Fibroblast of skin of right quadriceps (primary cell): ENCODE data around the gene ZNF653.
A peak's percentile ranks its signal among the peaks of the same experiment; 100 is the strongest.
"Not testable (repeated sequence)": the region's sequence is repeated elsewhere in the genome, so short reads cannot be mapped to it uniquely, and the experiment has no call there.

Experiments
- DNase-seq: peaks from one replicate; pipeline ENCODE4 v3.0.0-alpha.2; 2013

The ZNF653 gene

DNA sequence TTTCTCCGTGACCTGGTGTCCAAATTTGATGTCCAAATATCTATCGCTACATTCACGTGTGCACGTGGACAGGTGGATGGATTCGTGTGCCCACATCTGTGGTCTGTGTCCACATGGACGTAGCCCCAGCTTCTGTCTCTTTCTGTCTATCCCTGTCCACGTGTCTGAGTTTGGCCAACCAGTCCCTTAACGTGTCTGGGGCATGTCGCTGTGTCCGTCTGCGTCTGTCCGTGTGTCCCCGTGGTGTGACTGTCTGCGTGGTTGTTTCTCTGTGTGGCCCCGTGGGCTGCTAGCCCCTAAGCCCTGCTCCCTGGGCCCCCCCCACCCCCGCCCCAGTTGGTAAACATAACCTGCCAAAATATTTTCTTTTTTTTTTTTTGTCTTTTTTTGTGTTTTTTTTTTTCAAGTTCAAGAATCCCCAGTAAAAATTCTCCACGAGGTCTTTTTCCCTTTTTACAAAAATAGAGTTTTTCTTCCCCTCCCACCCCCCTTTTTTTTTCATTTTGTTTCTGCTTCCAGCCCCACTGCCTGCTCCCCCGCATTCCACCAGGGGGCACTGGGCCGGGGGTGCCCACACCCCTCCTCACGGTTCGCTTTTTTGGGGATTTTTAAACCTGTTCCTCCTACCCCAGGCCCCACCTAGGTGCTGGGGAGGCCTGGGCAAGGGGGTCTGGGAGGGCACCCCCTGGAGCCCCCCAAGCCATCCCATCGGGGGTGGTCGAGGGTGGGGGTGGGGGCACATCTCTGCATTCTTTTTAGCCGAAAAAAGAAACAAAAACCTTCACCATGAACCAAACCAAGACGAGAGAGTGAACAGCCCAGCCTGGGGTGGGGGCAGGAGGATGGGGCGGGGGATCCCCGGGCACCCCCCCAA is 51.9 kb downstream of the ZNF653 start:
- no peak for DNase-seq

DNA sequence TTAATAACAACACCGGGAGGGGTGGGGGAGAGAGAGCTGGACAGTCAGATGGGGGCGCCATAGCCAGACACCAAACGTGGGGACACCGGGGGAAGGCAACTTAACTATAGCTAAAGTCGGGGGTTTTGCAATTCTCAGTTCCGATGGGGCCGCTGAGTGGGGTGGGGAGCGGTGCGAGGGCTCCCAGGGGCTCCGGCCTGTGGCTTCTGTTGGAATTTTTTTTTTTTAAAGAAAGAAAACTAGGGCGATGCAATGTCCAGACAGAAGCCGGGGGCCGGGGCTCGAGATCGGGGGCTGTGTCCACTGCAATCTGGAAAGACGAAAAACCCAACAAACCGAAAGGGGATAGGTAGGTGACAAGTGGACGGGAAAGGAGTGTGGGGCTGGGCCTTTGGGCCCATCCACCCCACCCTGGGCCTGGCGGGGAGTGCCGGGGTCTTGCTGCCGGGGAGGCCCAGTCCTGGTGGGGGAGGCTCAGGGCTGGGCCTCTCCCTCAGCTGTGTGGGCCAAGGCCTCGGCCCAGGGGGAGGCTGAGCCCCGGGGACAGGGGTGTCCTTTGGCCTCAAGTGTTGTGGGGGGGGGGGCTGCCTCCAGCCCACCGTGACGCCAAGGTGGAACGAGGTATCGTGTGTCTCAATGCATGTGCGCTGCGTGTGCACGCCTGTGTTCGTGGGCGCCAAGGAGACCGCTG is 52.9 kb downstream of the ZNF653 start:
- DNase-seq: no peak

GRCh38 chr19:11451871-11452619 is 53.6 kb downstream of the ZNF653 start:
- DNase-seq: no peak

DNA sequence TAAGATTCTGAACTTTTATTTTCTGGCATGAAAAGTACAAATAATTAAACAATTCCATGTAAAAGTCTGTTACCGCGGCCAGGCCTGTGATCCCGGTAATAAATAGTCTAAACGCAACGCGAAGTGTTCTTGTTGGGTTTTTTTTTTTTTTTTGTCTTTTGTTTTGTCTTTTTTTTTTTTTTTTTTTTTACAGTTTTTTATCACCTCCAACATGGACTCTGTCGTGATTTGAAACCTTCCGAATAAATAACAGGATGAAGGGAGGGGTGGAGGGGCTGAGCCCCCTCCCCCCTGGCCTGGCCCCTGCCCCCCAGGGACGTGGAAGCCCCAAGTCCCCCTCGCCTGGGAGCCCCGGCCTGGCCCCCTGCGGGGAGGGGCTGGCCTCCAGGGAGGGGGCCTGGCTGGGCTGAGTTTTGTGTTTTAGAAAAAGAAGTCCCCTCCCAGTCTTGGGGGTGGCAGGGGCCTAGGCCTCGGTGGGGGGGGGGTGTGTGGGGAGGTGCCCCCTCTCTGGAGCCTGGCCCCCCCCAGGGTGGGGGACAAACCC is 54.2 kb downstream of the ZNF653 start:
- DNase-seq: no peak

DNA sequence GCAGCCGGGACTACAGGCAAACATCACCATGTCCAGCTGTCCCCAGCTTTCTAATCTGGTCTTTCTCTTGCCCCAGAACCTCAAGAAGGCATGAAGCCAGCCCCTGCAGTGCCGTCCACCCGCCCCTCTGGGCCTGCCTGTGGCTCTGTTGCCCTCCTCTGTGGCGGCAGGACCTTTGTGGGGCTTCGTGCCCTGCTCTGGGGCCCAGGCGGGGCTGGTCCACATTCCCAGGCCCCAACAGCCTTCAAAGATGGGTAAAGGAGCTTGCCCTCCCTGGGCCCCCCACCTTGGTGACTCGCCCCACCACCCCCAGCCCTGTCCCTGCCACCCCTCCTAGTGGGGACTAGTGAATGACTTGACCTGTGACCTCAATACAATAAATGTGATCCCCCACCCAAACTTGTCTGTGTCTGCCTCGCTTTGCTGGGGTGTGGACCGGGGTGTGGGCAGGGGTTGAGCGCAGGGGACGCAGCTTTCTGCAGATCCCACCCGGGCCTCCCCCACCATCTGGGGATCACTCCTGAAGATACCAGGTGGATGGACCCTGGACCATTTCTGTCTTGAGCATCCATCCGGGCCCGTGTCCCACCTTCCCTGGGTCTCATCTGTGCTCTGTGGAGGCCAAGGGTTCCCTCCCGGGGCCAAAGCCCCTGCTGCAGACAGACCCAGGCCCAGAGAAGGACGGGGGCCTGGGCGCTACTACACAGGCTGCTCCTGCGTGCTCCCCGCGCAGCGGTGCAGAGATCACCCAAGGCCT is 54.9 kb downstream of the ZNF653 start:
- DNase-seq: no peak

- DNase-seq: no peak
These were observed 56.6 kb downstream of the ZNF653 start for GRCh38 chr19:11448923-11449554.

GRCh38 chr19:11448410-11448809 is 57.2 kb downstream of the ZNF653 start:
- no peak for DNase-seq

- no peak for DNase-seq
These were observed 58.0 kb downstream of the ZNF653 start for GRCh38 chr19:11447347-11448262.

- peak; percentile 24 for DNase-seq
These were observed 58.9 kb downstream of the ZNF653 start for GRCh38 chr19:11446652-11447301.

DNA sequence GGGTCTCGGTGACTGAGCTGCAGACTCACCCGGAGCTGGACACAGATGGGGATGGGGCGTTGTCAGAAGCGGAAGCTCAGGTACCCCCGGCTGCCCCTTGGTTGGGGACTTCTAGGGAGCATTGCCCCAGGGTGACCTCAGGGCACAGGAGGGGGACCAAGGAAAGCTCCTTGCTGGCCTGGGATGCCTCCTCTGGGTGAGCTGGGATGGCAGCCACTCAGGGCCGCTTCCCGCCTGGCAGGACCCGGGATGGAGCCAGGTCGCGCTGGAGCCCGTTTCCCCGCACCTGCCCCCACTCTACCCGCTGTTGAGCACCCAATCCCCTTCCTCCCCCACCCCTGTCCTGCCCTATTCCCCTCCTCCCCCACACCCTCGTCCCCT is 59.4 kb downstream of the ZNF653 start:
- no peak for DNase-seq

DNA sequence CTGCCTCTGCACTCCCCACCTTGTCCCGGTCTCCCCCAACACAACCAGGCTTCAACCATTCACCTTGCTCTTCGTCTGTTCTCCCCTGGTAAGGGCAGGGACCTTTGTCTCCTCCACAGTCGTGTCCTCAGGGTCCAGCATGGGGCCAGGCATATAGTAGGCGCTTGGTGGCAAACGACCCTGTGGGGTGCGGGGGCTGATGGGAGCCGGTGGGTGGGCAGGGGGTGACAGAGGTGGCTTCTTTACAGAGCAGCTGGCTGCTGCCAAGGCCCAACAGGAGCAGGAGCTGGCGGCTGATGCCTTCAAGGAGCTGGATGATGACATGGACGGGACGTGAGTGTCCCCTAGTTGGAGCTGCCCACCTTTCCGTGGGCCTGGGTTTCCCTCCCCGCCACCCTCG is 60.5 kb downstream of the ZNF653 start:
- DNase-seq: no peak

DNA sequence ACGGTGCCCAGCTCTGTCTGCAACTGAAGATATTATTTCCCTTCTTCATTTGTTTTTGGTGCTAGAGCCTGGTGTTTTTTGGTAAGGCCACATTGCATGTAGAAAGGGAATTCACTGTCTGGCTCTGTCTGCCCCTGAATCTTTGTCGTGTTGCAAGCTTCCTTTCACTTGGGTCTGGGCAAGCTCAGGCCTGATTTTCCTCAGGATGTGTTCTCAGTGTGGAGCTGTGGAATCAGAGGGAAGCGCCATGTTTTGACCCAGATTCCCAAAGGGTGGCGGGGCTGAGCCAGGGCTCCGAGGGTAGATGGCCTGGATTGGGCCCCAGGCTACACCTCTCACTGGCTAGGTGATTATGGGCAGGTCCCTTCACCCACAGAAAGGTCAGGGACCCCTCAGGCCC is 61.6 kb downstream of the ZNF653 start:
- DNase-seq: no peak

- no peak for DNase-seq
These were observed 67.7 kb downstream of the ZNF653 start for GRCh38 chr19:11437955-11438354.

DNA sequence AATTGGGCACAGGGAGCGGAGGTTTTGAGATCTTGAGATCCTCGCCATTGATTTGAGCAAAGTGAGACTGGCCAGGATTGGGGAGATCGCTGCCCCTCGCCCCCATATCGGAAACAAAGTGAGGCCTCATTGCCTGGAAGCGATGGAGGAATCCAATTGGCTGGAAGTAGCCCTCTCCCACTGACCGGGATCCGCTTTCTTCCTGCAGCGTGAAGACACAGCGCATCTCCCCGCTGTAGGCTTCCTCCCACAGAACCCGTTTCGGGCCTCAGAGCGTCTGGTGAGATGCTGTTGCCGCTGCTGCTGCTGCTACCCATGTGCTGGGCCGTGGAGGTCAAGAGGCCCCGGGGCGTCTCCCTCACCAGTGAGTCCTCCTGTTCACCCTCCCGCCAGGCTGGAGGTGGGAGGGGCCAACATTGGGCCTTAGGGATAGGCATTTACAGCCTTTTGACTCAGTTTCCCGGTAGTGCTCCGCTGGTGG is 69.8 kb downstream of the ZNF653 start:
- peak; percentile 13 for DNase-seq

GRCh38 chr19:11435057-11435832 is 70.4 kb downstream of the ZNF653 start, which contains the start of the genes ODAD3 and PRKCSH:
Gene ODAD3 (minus strand): TSS chr19:11435121. CDS start chr19:11435016, 105 bp downstream.
Gene PRKCSH (plus strand): TSS chr19:11435635. CDS start chr19:11436118, 483 bp downstream.
- DNase-seq: peak; percentile 100

DNA sequence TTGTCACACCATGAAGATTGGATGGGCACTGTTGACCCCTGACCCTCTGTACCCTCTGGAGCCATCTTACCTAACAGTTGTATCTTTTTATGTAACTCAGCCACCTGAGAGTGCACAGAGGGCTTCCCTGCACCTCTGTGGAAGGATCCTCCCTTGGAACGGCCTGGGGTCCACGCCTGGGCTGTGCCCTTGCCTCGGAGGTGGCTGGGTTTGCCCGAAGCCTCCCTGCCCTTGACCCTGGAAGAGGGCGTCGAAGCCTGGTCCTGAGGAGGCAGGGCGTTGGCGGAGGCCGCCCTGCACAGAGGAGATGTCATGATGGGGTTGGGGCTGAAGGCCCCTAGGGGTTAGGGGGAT is 71.0 kb downstream of the ZNF653 start:
- no peak for DNase-seq

DNA sequence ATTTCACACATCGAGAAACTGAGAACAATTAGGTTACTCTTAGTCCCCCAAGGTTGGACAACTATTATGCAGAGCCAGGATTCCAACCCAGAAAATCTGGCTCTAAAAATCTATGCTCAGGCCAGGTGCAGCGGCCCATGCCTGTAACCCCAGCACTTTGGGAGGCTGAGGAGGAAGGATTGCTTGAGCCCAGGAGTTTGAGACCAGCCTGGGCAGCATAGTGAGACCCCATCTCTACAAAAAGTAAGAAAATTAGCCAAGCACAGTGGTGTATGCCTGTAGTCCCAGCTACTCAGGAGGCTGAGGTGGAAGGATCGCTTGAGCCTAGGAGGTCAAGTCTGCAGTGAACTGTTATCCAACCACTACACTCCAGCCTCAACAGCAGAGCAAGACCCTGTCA is 72.1 kb downstream of the ZNF653 start:
- DNase-seq: not testable (repeated sequence)
